Keratinocyte (primary cell): ENCODE measurements around the gene ECHDC3. TPM values are rescaled to one million over a fixed set of nuclear protein-coding genes. Genes with fewer than 3 reads are reported as not detected.
"Not testable (repeated sequence)": the region's sequence is repeated elsewhere in the genome, so short reads cannot be mapped to it uniquely, and the experiment has no call there.

Experiments
- DNase-seq: peaks from one replicate; pipeline ENCODE4 v3.0.0-alpha.2; 2011; ENCODE audit warnings: low read depth, missing footprints, low spot score
- FAIRE-seq: peaks from 2 replicates; lab custom pipeline; 2011; peaks lifted over from hg19 to GRCh38; lab: Jason Lieb, UNC
- H2AFZ ChIP-seq: 2 replicates; pipeline ENCODE4 v1.6.0; 2012; ENCODE audit warnings: low read length, control low read depth, inconsistent platforms; ENCODE audit not compliant: control insufficient read depth
- H3K27ac ChIP-seq: 2 replicates; pipeline ENCODE4 v1.5.1; 2011; ENCODE audit warnings: low read length; ENCODE audit not compliant: control insufficient read depth, insufficient read depth
- H3K27me3 ChIP-seq: 3 replicates; pipeline ENCODE4 v1.6.0; 2011; ENCODE audit warnings: low read length; ENCODE audit not compliant: control insufficient read depth, insufficient read depth; ENCODE audit errors: extremely low read depth
- H3K36me3 ChIP-seq, 2 experiments: 2 replicates in 1 of 2; 3 replicates in 1 of 2; pipeline ENCODE4 v1.5.1; 2011; ENCODE audit warnings: low read length in 2 of 2, mild to moderate bottlenecking in 1 of 2; ENCODE audit not compliant: control insufficient read depth in 2 of 2, insufficient read depth in 2 of 2; ENCODE audit errors: extremely low read depth in 1 of 2
- H3K4me1 ChIP-seq: 3 replicates; pipeline ENCODE4 v1.5.1; 2011; ENCODE audit warnings: low read length; ENCODE audit not compliant: control insufficient read depth, insufficient read depth; ENCODE audit errors: extremely low read depth
- H3K4me2 ChIP-seq: 3 replicates; pipeline ENCODE4 v1.6.0; 2011; ENCODE audit warnings: low read depth, low read length; ENCODE audit not compliant: control insufficient read depth, insufficient read depth; ENCODE audit errors: extremely low read depth
- H3K4me3 ChIP-seq, 3 experiments: fragments of 200-600 bp in 1 of 3; sonication (generic) in 1 of 3; 2 replicates in 2 of 3; 3 replicates in 1 of 3; pipeline ENCODE4 v1.5.1; 2011 to 2016; ENCODE audit warnings: low read length in 3 of 3, mild to moderate bottlenecking in 3 of 3, control low read depth in 2 of 3, inconsistent platforms in 1 of 3, low read depth in 1 of 3, mixed read lengths in 1 of 3, mixed run types in 1 of 3, moderate library complexity in 1 of 3; ENCODE audit not compliant: control insufficient read depth in 2 of 3, insufficient read depth in 2 of 3; ENCODE audit errors: extremely low read depth in 1 of 3
- H3K79me2 ChIP-seq: 2 replicates; pipeline ENCODE4 v1.6.0; 2012; ENCODE audit warnings: low read length; ENCODE audit not compliant: control insufficient read depth, insufficient read depth
- H3K9ac ChIP-seq: 3 replicates; pipeline ENCODE4 v1.6.0; 2011; ENCODE audit warnings: low read length; ENCODE audit not compliant: control insufficient read depth, insufficient read depth; ENCODE audit errors: extremely low read depth
- H3K9me1 ChIP-seq: 3 replicates; pipeline ENCODE4 v1.6.0; 2011; ENCODE audit warnings: low read length; ENCODE audit not compliant: control insufficient read depth, insufficient read depth; ENCODE audit errors: extremely low read depth
- H3K9me3 ChIP-seq: 2 replicates; pipeline ENCODE4 v1.5.1; 2012; ENCODE audit warnings: low read depth, low read length; ENCODE audit not compliant: control insufficient read depth
- H4K20me1 ChIP-seq: 3 replicates; pipeline ENCODE4 v1.6.0; 2011; ENCODE audit warnings: low read length; ENCODE audit not compliant: control insufficient read depth, insufficient read depth; ENCODE audit errors: extremely low read depth
- CTCF ChIP-seq, 3 experiments: IDR thresholded peaks in 1 of 3; conservative IDR thresholded peaks in 1 of 3; optimal IDR thresholded peaks in 1 of 3; 2 replicates in 2 of 3; 3 replicates in 1 of 3; pipeline versions ENCODE3 to v1.5.1; 2011; ENCODE audit warnings: low read length in 3 of 3, mild to moderate bottlenecking in 3 of 3, moderate library complexity in 2 of 3, control low read depth in 1 of 3, inconsistent platforms in 1 of 3; ENCODE audit not compliant: insufficient read depth in 2 of 3; ENCODE audit errors: extremely low read depth in 1 of 3
- EZH2 ChIP-seq: IDR thresholded peaks from one replicate; pipeline ENCODE4 v1.6.1; 2012; ENCODE audit warnings: inconsistent platforms, mild to moderate bottlenecking, low read length, moderate library complexity
- dilution Hi-C: fragments of 300-500 bp; cut with MboI; formaldehyde crosslinking; loops from one replicate; pipeline ENCODE4 v1.7.0; 2020; ENCODE audit warnings: low sequenced_read_pairs; ENCODE audit not compliant: extremely low pct_ligation_motif_present
- polyA plus RNA-seq, 5 experiments: library from polyadenylated mRNA; depleted of rRNA in 3 of 5; stranded (reverse) in 3 of 5; stranded (forward) in 1 of 5; unstranded in 1 of 5; fragments of >200 nt; gene quantifications; 1 replicate in 1 of 5; 2 replicates in 3 of 5; 3 replicates in 1 of 5; pipeline versions ENCODE4 v1.2.1 to v1.2.3, GENCODE V29; 2011 to 2012; ENCODE audit warnings: missing spikeins in 2 of 5, low read depth in 1 of 5, low replicate concordance in 1 of 5

ECHDC3 gene
- polyA plus RNA-seq, 1 donor (not counting 4 experiments of a cell fraction or from before 2014, with no cell fraction given) = 3.5 TPM

GRCh38 chr10:11707624-11708350 lies 34.4 kb upstream of the ECHDC3 start:
- no peaks in the 10 kb centered on the region for H3K9me3 ChIP-seq
- DNase-seq = no peak
- no peak overlapping the region for H3K4me3 ChIP-seq
- dilution Hi-C loops = no loop called here
- no peaks in the 10 kb centered on the region for H3K79me2 ChIP-seq
- no peak overlapping the region for H3K4me2 ChIP-seq
- TF ChIP-seq CTCF (optimal IDR thresholded peaks at IDR 0.05 in 1 of 3, IDR thresholded peaks at IDR 0.05 in 1 of 3, conservative IDR thresholded peaks at IDR 0.05 in 1 of 3; ENCODE audit: extremely low read depth in 1 of 3, insufficient read depth in 2 of 3, low read length in 3 of 3) (no peak), EZH2 (no peak)
- H2AFZ ChIP-seq = no peak overlapping the region
- H3K9ac ChIP-seq = no peak overlapping the region
- H4K20me1 ChIP-seq = no peaks in the 10 kb centered on the region
- peaks cover 5% of the 10 kb centered on the region for H3K27me3 ChIP-seq
- H3K9me1 ChIP-seq = no peaks in the 10 kb centered on the region
- no peak for FAIRE-seq
- no peak overlapping the region for H3K27ac ChIP-seq
- no peaks in the 10 kb centered on the region for H3K4me1 ChIP-seq
- H3K36me3 ChIP-seq = no peaks in the 10 kb centered on the region

- dilution Hi-C loops, H2AFZ ChIP-seq, H4K20me1 ChIP-seq, H3K4me3 ChIP-seq, H3K9me1 ChIP-seq, H3K79me2 ChIP-seq, FAIRE-seq, DNase-seq, H3K27ac ChIP-seq, H3K4me1 ChIP-seq, H3K9ac ChIP-seq, H3K4me2 ChIP-seq, H3K36me3 ChIP-seq, H3K9me3 ChIP-seq, H3K27me3 ChIP-seq: not testable (repeated sequence)
These were observed 33.4 kb upstream of the ECHDC3 start for GRCh38 chr10:11708801-11709200.

- Histone ChIP-seq H3K9me3 (no peaks in the 10 kb centered on the region), H3K36me3 (no peaks in the 10 kb centered on the region), H3K4me1 (no peaks in the 10 kb centered on the region), H3K9ac (no peak overlapping the region), H3K4me2 (no peak overlapping the region), H3K79me2 (no peaks in the 10 kb centered on the region), H2AFZ (no peak overlapping the region), H3K27me3 (peaks cover 4% of the 10 kb centered on the region), H3K27ac (no peak overlapping the region), H3K4me3 (no peak overlapping the region), H4K20me1 (no peaks in the 10 kb centered on the region), H3K9me1 (no peaks in the 10 kb centered on the region)
- no peak for DNase-seq
- TF ChIP-seq EZH2 (no peak), CTCF (optimal IDR thresholded peaks at IDR 0.05 in 1 of 3, IDR thresholded peaks at IDR 0.05 in 1 of 3, conservative IDR thresholded peaks at IDR 0.05 in 1 of 3; ENCODE audit: extremely low read depth in 1 of 3, insufficient read depth in 2 of 3, low read length in 3 of 3) (no peak)
- FAIRE-seq = no peak
- dilution Hi-C loops = no loop called here
These were observed 29.4 kb upstream of the ECHDC3 start for GRCh38 chr10:11712744-11713143.
